Fibroblast of lung (primary cell): ENCODE measurements around the gene PPA1.

Experiments used
- CTCF ChIP-seq, 2 donors: IDR thresholded peaks in 1 of 2; conservative IDR thresholded peaks in 1 of 2; 1 replicate in 1 of 2; 2 replicates in 1 of 2; pipeline ENCODE4 v1.5.1; 2011 to 2012; ENCODE audit warnings: low read length in 2 of 2, control low read depth in 1 of 2, inconsistent platforms in 1 of 2, low read depth in 1 of 2, mild to moderate bottlenecking in 1 of 2
- EZH2 ChIP-seq: IDR thresholded peaks from 2 replicates; pipeline ENCODE4 v1.5.1; 2012; ENCODE audit warnings: low read length, control low read depth, mild to moderate bottlenecking; ENCODE audit errors: missing control alignments

GRCh38 chr10:70162151-70162891 is 70.9 kb downstream of the PPA1 start:
- TF ChIP-seq CTCF (conservative IDR thresholded peaks at IDR 0.05 in 1 of 2, IDR thresholded peaks at IDR 0.05 in 1 of 2; ENCODE audit: low read depth in 1 of 2, low read length in 2 of 2) = no peak
- no peak for TF ChIP-seq EZH2
